Mucosa of gallbladder (tissue), 1 donor: ENCODE results near the gene ASB18. TPM values are rescaled to one million over a fixed set of nuclear protein-coding genes. Genes with fewer than 3 reads are reported as not detected.

Experiments used
- DNase-seq: peaks from one replicate; pipeline ENCODE4 v3.0.0-alpha.2; 2020; ENCODE audit warnings: low spot score
- total RNA-seq: library from RNA; stranded (reverse); gene quantifications from one replicate; pipeline ENCODE4 v1.2.1, GENCODE V29; 2021
- donor health status: DM: no; HTN: no; CAD: no.

The ASB18 gene
- total RNA-seq, 1 donor from 2014 or later: not detected

- DNase-seq: no peak
These were observed 22.8 kb downstream of the ASB18 start for GRCh38 chr2:236241181-236242056.

GRCh38 chr2:236240228-236240990 lies 23.8 kb downstream of the ASB18 start:
- DNase-seq: no peak

- no peak for DNase-seq
These were observed 24.7 kb downstream of the ASB18 start for GRCh38 chr2:236239276-236240065.

- no peak for DNase-seq
These were observed 25.5 kb downstream of the ASB18 start for GRCh38 chr2:236238751-236239150.

- DNase-seq: no peak
These were observed 26.6 kb downstream of the ASB18 start for GRCh38 chr2:236237468-236238190.

- no peak for DNase-seq
These were observed 27.4 kb downstream of the ASB18 start for GRCh38 chr2:236236559-236237452.

GRCh38 chr2:236229186-236229585 lies 35.0 kb downstream of the ASB18 start:
- DNase-seq: no peak

- DNase-seq: no peak
These were observed 40.5 kb downstream of the ASB18 start for GRCh38 chr2:236223675-236224074.

- DNase-seq: no peak
These were observed 42.4 kb downstream of the ASB18 start for GRCh38 chr2:236221798-236222197.

- DNase-seq: no peak
These were observed 44.8 kb downstream of the ASB18 start for GRCh38 chr2:236219411-236219810.

- DNase-seq: no peak
These were observed 46.3 kb downstream of the ASB18 start for GRCh38 chr2:236217926-236218325.

- DNase-seq: no peak
These were observed 47.5 kb downstream of the ASB18 start for GRCh38 chr2:236216711-236217110.

- no peak for DNase-seq
These were observed 48.4 kb downstream of the ASB18 start for GRCh38 chr2:236215761-236216333.

- DNase-seq: no peak
These were observed 49.0 kb downstream of the ASB18 start for GRCh38 chr2:236215196-236215595.

GRCh38 chr2:236214376-236214995 lies 49.7 kb downstream of the ASB18 start:
- DNase-seq: no peak

- no peak for DNase-seq
These were observed 52.9 kb downstream of the ASB18 start for GRCh38 chr2:236211296-236211695.

GRCh38 chr2:236210536-236210935 lies 53.7 kb downstream of the ASB18 start:
- no peak for DNase-seq

GRCh38 chr2:236209996-236210395 lies 54.2 kb downstream of the ASB18 start:
- no peak for DNase-seq

GRCh38 chr2:236209535-236209934 lies 54.7 kb downstream of the ASB18 start:
- DNase-seq: no peak
